SH-SY5Y (cell line): ENCODE results near the gene RPS6KA5.

Source experiments
- GATA2 ChIP-seq: IDR thresholded peaks from 2 replicates; pipeline ENCODE4 v1.6.1; 2011; ENCODE audit warnings: mild to moderate bottlenecking, low read depth, low read length
- GATA3 ChIP-seq: IDR thresholded peaks from 2 replicates; pipeline ENCODE4 v1.6.1; 2011; ENCODE audit warnings: low read depth, mild to moderate bottlenecking, low read length, moderate library complexity

Gene RPS6KA5

DNA sequence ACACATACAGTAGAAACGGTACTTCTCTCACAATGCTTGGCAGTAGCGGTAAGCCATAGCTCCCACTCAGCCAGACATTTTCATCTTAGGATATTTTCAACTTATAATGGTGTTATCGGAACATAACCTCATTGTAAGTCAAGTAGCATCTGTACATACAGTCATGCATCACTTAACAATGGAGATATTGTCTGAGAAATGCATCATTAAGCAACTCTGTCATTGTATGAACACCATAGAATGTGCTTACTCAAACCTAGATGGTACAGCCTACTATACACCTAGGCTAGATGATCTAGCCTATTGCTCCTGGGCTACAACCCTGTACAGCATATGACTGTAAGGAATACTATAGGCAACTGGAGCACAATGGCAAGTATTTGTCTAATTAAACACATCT lies 40.8 kb downstream of the RPS6KA5 start:
- TF ChIP-seq GATA2 = no peak

DNA sequence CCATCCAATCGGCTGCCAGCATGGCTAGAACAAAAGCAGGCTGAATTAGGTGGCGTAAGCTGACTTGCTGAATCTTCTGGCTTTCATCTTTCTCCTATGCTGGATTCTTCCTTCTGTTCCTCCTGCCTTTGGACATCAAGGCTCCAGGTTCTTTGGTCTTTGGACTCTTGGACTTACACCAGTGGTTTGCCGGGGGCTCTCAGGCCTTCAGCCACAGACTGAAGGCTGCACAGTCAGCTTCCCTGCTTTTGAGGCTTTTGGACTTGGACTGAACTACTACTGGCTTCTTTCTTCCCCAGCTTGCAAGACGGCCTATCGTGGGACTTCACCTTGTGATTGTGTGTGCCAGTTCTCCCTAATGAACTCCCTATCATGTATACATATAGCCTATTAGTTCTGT lies 42.0 kb downstream of the RPS6KA5 start:
- TF ChIP-seq GATA2 (no peak), GATA3 (no peak)

DNA sequence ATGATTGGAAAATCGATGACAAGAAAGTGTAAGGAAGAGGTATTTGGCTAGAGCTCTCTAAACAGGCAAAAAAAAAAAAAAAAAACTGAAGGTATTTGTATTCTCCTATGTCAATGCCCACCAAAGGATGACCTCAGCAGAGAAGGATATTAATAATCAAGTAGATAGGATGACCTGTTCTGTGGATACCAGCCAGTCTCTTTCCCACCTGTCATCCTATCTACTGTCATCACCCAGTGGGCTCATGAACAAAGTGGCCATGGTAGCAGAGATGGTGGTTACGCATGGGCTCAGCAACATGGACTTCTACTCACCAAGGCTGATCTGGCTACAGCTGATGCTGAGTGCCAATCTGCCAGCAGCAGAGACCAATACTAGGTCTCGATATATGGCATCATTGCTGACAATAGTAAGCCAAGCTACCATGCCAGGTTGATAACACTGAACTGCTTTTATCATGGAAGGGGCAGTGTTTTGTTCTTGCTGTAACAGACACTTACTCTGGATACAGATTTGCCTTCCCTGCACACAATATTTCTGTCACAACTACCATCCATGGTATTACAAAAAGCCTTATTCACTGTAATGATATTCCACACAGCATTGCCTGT lies 43.5 kb downstream of the RPS6KA5 start:
- no peak for TF ChIP-seq GATA2
- TF ChIP-seq GATA3 = no peak

DNA sequence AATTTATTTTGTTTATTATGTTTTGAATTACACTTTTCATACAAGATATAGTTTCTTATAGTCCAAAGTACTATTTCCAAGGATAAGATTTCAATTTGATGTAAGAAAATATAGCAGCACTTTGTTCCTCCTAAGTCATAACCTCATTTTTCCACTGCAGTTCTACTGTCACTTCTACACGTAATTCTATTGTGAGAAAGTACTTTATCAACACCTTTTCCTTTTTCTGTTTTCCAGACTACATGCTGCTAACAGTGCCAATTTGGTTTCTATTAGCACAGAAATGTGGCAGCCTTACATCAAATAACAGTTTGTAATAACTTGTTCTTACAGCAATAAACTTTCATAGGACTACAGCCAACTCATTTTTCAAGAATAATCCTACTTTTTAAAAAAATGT lies 45.0 kb downstream of the RPS6KA5 start:
- TF ChIP-seq GATA3 (no peak), GATA2 (no peak)

DNA sequence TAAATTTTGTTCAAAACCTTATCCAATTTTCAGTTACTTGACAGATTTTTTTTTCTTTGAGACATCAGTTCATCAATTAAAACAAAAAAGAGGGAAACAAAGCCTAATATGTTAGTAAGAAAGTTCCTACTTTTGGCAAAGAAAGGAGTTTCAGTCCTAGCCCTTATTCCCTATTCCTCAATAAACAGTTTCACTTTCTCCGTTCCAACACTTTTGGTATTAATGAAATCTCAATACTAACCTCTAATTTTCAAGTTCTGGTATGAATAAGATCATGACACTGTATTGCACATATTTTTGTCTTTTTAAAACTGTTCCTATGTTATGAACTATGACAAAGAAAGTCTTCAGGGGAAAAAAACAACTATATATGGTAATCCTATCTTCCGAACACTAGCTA lies 48.4 kb downstream of the RPS6KA5 start:
- TF ChIP-seq GATA3 (no peak), GATA2 (no peak)

DNA sequence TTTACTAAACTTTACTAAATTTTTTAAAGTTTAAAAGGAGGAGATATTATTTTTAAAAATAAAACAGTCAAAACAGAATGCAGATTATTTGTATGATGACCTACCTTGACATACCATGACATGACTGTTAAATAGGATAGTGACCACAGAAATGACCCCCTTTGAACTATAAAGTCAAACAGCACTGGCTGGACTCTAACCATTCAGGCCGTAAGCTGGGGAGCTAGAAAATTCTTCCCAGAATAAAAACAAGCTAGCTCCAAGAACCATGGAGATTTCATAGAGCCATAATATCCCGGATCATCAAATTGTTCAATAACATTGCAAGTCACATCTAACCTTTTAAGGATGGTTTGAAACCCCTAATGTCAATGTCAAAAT lies 50.3 kb downstream of the RPS6KA5 start:
- no peak for TF ChIP-seq GATA2
- TF ChIP-seq GATA3 = no peak

DNA sequence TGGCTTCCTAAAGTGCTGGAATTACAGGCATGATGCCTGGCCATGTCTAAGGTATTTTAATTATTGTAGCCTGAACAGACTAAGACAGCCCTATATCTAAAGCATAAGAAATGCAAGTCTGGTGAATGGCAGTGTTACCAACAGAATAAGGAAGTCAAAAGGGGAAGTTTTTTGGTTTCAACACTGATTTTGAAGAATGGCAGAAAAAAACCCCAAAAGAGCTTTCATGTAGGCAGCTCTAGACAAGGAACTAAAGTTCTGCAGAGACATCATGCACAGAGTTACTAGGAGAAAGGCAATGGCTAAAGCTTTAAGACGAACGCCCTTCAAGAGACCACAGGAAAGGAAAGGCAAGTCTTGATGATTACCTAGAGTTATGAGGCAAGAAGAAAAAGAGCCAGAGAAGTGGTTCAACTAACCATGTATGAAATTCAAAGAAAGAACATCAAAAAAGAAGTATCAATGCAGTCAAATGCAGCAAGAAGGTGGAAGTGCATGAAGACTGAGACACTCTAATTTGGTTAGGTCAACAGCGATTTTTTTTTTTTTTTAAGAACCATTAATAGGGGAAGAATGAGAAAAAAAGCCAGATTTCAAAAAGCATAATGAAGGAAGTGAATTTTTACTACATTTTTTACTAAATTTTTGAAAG lies 50.8 kb downstream of the RPS6KA5 start:
- TF ChIP-seq GATA2 (no peak), GATA3 (no peak)

DNA sequence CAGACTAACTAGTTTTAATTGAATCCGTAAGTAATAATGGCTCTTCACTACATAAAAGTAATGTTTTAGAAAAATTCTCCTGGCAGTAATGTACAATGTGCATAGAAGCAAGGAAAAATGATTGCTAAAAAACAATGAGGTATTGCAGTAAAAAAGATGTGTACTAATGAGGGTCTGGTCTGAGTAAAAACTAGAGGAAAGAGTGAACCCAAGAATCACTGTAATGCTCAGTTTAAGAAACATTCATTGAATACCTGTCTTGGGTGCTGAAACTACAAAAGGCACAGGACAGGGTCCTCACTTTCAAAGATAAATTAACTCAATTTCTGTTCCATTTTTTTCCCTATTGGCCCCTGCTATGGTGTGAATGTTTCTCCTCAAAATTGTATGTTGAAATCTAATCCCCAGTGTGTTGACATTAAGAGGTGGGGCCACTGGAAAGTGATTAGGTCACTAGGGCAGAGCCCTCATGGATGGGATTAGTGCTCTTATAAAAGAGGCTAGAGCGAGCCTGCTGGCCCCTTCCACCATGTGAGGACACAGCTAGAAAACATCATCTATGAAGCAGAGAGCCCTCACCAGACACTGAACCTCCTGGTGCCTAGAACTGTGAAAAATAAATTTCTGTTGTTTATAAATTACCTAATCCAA lies 51.6 kb downstream of the RPS6KA5 start:
- TF ChIP-seq GATA2 (no peak), GATA3 (no peak)

DNA sequence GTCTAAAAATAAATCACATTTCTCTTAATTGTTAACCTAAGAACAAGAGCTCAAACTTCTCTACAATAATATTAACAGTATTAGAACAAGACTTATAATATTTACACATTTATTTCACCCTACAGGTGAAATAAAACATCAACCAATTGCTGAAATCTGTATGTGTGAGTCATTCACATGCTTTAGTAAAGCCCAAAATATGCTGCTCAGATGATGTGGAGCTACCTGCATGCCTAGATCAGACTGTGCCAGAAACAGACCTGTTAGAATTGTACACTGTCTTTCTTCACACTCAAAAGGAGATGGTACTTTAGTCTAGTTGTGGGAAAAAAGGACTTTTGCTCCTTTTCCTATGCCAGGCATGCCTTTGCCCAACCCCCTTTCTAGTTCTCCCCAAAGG lies 54.7 kb downstream of the RPS6KA5 start:
- TF ChIP-seq GATA2 (no peak), GATA3 (no peak)

DNA sequence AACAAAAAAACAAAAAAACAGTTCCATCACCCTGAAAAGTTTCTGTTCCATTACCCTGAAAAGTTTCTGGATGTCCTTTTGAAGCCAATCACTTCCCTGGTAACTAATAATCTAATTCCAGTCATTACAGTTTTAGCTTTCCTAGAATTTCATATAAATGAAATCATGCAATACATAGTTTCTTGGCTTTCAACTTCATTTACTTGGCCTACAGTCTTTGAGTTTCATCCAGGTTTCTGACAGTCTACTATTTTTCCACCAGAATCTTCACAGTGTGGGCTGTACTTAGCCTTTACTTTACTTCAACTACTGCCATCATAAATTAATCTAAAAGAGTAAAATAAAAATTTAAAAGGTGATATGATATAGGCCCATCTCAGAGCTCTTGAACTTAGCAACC lies 55.5 kb downstream of the RPS6KA5 start:
- TF ChIP-seq GATA2 (no peak), GATA3 (no peak)

DNA sequence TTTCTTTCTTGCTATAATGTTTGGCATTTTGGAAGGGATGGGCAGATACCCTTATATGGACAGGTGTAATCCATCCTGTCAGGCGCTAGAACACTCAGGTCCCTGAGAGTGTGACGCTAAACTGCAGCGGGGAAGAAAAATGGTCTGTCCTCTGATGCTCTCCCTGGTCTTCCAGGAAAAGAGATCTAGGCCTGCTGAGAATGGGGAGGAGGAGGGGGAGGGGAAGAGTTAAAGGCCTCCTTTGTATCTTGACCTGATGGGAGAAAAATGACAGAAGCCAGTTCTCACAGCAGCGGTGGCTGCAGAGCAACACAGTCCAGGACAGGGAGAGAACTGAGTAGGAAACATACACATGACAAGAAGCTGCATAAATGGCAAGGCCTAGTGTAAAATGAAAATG lies 61.1 kb downstream of the RPS6KA5 start:
- TF ChIP-seq GATA2 (no peak), GATA3 (no peak)

DNA sequence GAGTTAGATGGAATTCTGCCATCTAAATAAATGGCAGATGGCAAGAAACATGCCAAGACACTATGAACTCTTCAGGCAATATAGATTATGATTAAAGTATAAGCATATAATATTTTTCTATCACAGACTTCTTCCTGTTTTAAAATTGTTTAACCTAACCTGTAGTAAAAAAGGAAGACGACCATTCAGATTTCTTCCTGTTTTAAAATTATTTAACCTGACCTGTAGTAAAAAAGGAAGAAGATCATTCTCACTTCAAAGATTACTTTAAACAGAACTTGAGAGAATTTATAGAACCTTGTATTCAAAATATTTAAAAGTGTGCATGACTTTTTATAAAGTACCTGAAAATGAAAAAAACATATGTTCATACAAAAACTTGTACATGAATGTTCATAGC lies 63.5 kb downstream of the RPS6KA5 start:
- TF ChIP-seq GATA2 (no peak), GATA3 (no peak)

DNA sequence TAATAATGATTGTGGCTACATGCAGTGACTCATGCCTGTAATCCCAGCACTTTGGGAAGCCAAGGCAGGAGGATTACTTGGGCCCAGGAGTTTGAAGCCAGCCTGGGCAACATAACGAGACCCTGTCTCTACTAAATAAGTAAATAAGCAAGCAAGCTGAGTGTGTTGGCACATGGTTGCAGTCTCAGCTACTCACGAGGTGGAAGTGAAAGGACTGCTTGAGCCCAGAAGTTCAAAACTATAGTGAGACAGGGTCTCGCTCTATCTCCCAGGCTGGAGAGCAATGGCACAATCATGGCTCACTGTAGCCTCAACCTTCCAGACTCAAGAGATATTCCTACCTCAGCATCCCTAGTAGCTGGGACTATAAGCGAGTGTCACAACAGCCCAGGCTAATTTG lies 64.7 kb downstream of the RPS6KA5 start:
- TF ChIP-seq GATA2 (no peak), GATA3 (no peak)

DNA sequence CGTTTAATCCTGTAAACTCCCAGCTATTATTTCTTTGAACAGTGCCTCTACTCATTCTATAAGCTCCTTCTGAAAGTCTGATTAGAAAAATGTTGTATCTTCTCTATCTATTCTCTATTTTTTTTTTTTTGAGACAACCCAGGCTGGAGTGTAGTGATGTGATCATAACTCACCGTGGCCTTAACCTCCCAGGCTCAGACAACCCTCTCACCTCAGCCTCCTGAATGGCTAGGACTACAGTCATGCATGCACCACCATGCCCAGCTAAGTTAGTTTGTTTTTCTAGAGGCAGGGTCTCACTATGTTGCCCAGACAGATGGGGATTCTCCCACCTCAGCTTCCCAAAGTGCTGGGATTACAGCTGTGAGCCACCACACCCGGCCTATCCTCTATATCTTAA lies 66.6 kb downstream of the RPS6KA5 start:
- TF ChIP-seq GATA3 = no peak
- TF ChIP-seq GATA2 = no peak

DNA sequence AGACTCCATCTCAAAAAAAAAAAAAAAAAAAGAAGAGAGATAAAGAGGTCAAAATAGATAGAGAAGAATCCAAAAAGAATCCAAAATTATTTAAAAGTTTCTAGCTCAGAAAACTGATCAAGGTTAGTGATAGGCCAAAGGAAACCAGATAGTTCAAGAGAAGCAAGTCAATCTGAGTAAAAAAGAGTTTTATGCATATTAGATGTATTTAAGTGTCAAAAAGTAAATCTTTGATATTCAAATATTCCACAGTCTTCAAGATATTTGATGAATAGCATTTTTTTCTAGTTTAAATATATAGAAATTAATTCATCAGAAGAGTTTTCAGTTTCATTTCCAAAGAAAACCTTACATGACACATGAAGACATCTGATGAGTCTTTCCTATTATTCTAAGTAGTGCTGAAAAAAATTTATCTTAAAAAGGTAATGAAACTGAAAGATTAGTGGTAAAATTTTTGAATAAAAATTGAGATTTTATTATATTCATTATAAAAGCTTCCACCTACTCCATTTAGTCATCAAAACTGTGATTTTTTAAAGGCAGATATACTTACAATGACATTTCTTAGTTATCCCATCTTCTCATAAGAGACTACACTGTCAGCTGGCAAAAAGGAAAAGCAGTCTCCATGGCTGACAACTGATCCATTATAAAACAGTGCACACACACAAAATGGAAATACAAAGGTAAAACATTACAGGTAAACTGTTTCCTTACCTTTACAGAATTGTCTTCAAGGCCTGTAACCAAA lies 68.6 kb downstream of the RPS6KA5 start:
- TF ChIP-seq GATA3 (no peak), GATA2 (no peak)

DNA sequence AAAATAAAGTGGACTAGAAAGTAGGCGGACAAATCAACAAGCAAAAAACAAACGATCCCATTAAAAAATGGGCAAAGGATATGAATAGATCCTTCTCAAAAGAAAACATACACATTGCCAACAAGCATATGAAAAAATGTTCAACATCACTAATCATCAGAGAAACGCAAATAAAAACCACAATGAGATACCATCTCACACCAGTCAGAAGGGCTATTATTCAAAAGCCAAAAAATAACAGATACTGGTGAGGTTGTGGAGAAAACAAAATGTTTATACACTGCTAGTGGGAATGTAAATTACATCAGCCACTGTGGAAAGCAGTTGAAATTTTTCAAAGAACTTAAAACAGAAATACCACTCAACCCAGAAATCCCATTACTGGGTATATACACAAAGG lies 70.3 kb downstream of the RPS6KA5 start:
- no peak for TF ChIP-seq GATA2
- no peak for TF ChIP-seq GATA3

DNA sequence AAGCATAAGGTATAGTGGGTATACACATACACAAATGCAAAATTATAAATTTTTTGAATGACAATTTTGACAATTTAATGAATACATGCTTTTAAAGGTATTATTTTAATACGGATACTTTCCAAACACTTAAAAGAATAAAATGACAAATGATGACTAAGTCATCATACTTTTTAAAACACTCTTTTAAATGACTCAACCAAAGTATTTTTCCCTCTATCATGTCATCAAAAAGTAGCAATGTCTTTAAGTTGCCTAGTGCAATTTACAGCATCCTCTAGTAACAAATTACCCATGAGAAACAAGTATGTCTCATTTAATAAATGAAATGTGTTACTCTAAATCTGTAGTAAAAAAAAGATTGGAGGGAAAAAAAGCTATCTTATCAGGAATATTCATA lies 73.3 kb downstream of the RPS6KA5 start:
- TF ChIP-seq GATA2 = no peak
- no peak for TF ChIP-seq GATA3
